HL-60 (cell line): ENCODE results near the gene MTX2.

ENCODE experiments used
- TF ChIP-seq, protein P1 (sequence below): IDR thresholded peaks from one replicate; pipeline ENCODE4 v1.5.1; 2011; ENCODE audit warnings: low read length, control low read depth, inconsistent platforms; ENCODE audit not compliant: insufficient read depth
- TF ChIP-seq, protein P2 (sequence below): IDR thresholded peaks from 2 replicates; pipeline ENCODE4 v1.6.1; 2012; ENCODE audit warnings: low read depth; ENCODE audit not compliant: insufficient replicate concordance

DNA sequence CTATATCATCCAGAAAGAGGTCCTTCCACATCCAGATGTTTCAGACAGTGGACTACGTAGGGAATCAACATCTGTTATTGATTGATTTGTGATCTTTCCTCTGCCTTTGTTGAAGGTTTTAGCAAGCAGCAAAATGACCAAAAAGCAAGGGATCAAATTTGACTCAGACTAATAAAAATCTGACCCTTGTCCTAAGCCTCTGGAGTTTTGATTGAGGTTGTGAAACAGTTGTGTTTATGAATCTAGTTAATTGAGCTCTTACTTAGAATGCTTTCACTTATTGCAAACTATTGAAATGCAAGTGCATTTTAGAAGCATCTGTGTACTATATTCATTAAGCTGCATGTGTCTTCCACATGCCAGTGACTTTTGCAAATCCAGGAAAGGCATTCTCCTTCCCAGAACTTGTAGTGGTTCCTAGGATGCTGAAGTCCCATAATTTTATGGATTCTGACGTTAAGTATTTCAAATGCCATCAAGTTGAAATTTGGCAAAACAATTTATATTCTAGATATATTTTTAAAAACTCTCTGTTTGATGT lies 116.0 kb downstream of the MTX2 start:
- TF ChIP-seq, protein P1, sequence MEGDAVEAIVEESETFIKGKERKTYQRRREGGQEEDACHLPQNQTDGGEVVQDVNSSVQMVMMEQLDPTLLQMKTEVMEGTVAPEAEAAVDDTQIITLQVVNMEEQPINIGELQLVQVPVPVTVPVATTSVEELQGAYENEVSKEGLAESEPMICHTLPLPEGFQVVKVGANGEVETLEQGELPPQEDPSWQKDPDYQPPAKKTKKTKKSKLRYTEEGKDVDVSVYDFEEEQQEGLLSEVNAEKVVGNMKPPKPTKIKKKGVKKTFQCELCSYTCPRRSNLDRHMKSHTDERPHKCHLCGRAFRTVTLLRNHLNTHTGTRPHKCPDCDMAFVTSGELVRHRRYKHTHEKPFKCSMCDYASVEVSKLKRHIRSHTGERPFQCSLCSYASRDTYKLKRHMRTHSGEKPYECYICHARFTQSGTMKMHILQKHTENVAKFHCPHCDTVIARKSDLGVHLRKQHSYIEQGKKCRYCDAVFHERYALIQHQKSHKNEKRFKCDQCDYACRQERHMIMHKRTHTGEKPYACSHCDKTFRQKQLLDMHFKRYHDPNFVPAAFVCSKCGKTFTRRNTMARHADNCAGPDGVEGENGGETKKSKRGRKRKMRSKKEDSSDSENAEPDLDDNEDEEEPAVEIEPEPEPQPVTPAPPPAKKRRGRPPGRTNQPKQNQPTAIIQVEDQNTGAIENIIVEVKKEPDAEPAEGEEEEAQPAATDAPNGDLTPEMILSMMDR: no peak
- TF ChIP-seq, protein P2, sequence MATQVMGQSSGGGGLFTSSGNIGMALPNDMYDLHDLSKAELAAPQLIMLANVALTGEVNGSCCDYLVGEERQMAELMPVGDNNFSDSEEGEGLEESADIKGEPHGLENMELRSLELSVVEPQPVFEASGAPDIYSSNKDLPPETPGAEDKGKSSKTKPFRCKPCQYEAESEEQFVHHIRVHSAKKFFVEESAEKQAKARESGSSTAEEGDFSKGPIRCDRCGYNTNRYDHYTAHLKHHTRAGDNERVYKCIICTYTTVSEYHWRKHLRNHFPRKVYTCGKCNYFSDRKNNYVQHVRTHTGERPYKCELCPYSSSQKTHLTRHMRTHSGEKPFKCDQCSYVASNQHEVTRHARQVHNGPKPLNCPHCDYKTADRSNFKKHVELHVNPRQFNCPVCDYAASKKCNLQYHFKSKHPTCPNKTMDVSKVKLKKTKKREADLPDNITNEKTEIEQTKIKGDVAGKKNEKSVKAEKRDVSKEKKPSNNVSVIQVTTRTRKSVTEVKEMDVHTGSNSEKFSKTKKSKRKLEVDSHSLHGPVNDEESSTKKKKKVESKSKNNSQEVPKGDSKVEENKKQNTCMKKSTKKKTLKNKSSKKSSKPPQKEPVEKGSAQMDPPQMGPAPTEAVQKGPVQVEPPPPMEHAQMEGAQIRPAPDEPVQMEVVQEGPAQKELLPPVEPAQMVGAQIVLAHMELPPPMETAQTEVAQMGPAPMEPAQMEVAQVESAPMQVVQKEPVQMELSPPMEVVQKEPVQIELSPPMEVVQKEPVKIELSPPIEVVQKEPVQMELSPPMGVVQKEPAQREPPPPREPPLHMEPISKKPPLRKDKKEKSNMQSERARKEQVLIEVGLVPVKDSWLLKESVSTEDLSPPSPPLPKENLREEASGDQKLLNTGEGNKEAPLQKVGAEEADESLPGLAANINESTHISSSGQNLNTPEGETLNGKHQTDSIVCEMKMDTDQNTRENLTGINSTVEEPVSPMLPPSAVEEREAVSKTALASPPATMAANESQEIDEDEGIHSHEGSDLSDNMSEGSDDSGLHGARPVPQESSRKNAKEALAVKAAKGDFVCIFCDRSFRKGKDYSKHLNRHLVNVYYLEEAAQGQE: no peak
